ENCODE measurements around the gene SLIT3. TPM values are rescaled to one million over a fixed set of nuclear protein-coding genes. Genes with fewer than 3 reads are reported as not detected.
"Not testable (repeated sequence)": the region's sequence is repeated elsewhere in the genome, so short reads cannot be mapped to it uniquely, and the experiment has no call there.

The SLIT3 gene
- total RNA-seq, 1 donor from 2014 or later = 16.6 TPM

DNA sequence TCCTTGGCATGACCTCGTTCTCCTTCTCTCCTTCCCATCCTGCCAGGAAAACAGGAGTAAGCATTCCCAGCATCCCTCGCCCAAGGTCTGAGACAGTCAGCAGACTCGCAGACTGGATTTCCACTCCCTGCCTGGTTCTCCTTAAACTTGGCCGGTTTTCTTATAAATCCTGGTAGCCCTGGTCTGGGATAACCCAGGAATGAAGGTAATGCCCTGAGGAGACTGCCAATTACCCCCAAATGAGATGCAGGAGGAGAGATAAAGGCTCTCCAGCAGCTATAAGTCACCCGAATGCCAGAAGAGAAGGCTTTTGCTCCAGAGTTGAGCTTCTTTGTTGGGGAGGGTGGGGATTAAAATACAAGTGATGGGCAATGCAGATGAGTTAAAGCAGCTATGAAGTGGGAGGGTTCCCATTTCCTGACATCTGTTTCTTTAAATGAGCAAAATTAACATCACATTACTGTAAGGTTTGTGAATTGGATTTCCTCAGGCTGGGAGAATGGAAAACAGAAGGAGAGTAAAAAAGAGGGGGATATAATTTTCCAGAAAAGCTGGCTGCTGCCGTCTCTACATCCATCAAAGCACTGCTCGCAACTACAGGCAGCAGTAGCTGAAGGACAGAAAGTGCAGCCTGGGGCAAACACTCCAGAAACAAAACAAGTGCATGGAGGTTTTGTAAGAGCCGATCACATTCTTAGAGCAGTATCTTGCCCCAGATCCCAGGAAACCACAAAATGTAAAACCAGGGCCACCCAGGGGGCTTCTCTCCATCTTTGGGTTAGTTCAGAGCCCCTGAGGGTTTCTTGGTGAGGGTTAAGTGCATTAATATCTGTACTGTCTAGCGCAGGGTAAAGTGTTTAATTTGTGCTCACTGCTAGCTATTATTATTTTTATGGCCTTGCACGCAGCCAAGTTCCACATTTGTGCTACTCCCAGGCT, 544.2 kb downstream of the SLIT3 start:
- no peak for DNase-seq (ENCODE audit: low spot score)
- intact Hi-C loops (cut with DNase I) = no loop called here

DNA sequence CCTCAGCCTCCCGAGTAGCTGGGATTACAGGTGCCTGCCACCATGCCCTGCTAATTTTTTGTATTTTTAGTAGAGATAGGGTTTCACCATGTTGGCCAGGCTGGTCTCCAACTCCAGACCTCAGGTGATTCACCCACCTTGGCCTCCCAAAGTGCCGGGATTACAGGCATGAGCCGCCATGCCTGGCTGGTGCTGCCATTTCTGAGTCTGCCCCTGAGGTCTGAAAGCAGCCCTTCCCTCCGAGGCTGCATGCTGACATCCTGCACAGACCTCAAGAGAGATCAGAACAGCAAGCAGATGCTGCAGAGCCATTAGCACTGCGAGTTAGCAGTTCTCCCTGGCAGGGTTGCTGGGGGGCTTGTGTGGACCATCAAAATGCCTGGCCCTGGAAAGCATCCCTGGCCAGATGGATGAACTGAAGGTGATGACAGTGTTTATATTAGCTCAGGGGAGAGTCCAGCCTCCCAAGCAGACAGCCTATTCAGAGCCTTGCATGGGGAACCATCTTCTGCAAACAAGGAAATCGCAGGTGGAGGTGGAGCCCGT, 545.3 kb downstream of the SLIT3 start:
- intact Hi-C loops (cut with DNase I) = no loop called here
- peak; percentile 53 for DNase-seq (ENCODE audit: low spot score)

- DNase-seq (ENCODE audit: low spot score) = peak; percentile 38
- intact Hi-C loops (cut with DNase I) = no loop called here
Observed at GRCh38 chr5:168753691-168754254, 547.2 kb downstream of the SLIT3 start.

GRCh38 chr5:168752416-168753190, 548.3 kb downstream of the SLIT3 start:
- DNase-seq (ENCODE audit: low spot score) = peak; percentile 56
- intact Hi-C loops (cut with DNase I) = no loop called here

- DNase-seq (ENCODE audit: low spot score) = peak; percentile 50
- intact Hi-C loops (cut with DNase I) = no loop called here
Observed at GRCh38 chr5:168752012-168752411, 548.9 kb downstream of the SLIT3 start.

GRCh38 chr5:168750926-168751325, 550.0 kb downstream of the SLIT3 start:
- no peak for DNase-seq (ENCODE audit: low spot score)
- intact Hi-C loops (cut with DNase I) = no loop called here

DNA sequence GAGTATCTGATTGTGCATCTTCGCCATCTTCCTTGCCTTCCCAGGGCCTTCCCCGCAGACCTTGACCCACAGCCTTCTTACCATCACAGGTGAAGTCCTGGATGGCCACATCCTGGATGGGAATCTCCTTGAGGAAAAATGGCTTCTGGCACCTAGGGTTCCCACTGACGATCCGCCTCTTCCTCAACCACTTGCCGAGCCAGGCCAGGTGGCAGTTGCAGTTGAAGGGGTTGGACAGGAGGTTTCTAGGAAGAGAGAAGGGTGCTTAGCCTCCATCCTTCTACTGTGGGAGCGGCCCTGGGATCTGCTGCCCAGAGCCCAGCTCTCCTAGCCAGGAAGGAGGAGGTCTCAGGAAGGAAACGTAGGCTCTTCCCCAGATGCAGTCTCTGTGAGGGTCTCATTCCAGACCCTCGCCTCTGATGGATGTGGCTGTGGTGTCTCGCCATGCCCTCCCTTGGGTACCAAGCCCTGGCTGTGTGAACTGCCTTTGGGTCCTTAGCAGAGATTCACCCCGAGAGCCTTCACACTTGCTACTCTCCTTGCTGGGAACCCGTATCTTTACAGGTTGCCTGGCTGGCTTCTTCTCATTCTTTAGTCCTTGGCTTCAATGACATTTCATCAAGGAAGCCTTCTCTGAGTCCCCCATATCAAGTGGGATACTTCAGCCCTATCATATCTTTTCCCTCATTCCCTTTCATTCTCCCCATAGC, 551.4 kb downstream of the SLIT3 start:
- no peak for DNase-seq (ENCODE audit: low spot score)
- intact Hi-C loops (cut with DNase I) = no loop called here

- no peak for DNase-seq (ENCODE audit: low spot score)
- intact Hi-C loops (cut with DNase I) = no loop called here
Observed at GRCh38 chr5:168747987-168748777, 552.8 kb downstream of the SLIT3 start.

DNA sequence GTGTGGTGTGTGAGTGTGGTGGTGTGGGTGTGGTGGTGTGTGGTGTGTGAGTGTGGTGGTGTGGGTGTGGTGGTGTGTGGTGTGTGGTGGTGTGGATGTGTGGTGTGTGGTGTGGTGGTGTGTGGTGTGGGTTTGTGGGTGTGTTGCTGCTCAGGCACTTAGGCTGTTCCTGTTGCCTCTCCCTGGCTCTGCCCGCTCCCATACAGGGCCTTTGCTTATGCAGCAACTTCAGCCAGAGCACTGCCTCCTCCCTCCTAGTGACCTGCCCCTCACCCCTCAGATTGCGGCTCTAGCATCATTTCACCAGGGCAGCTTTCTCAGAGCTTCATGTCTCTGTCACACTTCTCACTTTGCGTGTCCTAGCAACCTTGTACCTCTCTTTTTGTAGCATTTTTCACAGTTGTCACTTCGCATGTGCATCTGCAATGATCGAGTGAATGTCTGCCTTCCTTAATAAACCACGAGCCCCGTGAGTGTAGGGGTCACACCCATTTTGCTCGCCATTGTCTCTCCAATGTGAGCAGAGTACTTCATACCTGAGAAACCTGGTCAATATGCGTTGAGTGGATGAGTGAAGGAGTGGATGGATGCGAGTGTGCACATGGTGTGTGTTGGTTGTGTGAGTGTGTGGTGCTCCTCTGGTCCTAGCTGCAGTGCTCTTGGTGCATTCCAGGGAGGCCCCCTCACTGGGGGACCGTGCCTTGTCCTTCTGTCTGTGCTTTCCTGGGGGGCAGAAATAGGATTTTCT, 553.9 kb downstream of the SLIT3 start:
- intact Hi-C loops (cut with DNase I) = no loop called here
- no peak for DNase-seq (ENCODE audit: low spot score)

DNA sequence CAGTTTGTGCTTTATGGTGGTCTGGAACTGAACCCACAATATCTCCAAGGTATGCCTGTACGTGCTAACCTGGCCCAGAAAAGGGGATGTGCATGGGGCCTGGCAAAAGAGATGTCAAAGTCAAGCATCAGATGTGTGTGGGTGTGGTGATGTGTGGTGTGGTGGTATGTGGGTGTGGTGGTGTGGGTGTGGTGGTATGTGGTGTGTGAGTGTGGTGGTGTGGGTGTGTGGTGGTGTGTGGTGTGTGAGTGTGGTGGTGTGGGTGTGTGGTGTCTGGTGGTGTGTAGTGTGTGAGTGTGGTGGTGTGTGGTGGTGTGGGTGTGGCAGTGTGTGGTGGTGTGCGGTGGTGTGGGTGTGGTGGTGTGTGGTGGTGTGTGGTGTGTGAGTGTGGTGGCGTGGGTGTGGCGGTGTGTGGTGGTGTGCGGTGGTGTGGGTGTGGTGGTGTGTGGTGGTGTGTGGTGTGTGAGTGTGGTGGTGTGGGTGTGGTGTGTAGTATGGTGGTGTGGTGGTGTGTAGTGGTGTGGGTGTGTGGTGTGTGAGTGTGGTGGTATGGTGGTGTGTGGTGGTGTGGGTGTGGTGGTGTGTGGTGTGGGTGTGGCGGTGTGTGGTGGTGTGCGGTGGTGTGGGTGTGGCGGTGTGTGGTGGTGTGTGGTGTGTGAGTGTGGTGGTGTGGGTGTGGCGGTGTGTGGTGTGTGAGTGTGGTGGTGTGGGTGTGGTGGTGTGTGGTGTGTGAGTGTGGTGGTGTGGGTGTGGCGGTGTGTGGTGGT, 554.6 kb downstream of the SLIT3 start:
- intact Hi-C loops (cut with DNase I); DNase-seq (ENCODE audit: low spot score): not testable (repeated sequence)

- intact Hi-C loops (cut with DNase I) = no loop called here
- no peak for DNase-seq (ENCODE audit: low spot score)
Observed at GRCh38 chr5:168743617-168744016, 557.3 kb downstream of the SLIT3 start.

DNA sequence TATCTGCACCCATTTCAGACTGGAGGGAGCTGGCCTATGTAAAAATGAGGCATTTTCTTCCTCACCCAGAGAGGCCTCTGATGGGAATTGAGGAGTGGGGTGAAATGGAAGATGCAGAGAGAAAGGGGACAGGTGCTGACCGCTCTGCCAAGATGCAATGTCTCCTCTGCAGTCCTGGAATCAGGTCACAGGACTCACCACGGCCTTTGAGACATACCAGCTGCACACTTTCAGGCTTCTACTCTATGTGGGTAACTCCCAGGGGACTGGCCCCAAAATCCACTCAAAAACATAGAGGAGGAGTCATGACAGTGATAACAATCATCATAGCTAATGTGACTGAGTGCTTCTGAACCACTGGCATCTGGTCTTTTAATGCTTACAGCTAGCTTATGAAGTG, 558.6 kb downstream of the SLIT3 start:
- DNase-seq (ENCODE audit: low spot score); intact Hi-C loops (cut with DNase I): not testable (repeated sequence)

DNA sequence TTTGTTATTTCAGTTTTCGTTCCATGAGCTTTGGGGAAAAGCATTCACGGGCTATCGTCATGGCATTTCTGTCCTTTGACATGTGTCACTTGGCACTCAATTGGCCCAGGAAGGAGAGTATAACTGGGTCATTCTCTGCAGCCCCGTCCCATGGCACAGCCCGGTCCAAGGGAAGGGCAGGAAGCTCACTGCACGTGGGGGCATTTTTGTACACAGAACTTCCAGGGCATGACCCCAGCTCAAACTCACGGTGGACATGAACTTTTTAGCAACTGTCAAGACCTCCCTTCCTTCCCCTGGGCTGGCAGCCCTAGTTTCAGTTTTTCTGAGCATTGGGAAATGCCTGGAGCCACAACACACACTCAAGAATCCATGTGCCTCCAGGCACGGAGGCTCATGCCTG, 560.1 kb downstream of the SLIT3 start:
- intact Hi-C loops (cut with DNase I) = no loop called here
- no peak for DNase-seq (ENCODE audit: low spot score)

DNA sequence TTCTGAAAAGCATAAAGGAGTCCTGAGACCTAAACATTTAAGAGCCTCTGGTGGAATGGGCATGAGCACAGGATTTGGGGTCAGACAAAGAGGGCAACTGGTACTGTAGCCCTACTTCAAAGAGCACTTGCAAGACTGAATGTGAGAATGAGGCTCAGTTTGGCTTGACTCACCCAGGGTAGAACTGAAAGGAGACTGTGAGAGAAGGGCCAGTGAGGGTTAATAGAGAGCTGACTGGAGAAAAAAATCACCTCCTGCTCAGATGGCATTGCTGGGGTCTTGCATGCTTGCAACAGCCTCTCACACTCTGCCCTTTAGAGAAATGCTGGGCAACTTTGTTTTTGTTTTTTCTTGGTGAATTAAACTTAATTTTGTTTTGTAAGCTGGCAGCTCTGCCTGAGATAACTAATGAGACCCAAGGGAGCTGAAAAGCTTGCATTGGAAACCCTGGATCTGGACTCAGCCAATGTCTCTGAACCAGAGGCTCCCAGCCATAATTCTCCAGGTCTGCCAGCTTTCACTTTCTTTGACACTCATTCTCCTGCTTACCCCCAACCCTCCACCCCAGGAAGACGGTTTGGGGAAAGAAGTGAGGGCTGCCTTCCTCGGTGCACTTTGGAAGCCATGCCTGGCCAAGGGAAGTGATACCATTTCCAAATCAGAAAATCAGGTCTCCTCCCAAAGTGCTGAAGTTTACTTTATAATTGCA, 560.7 kb downstream of the SLIT3 start:
- intact Hi-C loops (cut with DNase I) = no loop called here
- DNase-seq (ENCODE audit: low spot score) = no peak

GRCh38 chr5:168737066-168737465, 563.9 kb downstream of the SLIT3 start:
- DNase-seq (ENCODE audit: low spot score) = no peak
- intact Hi-C loops (cut with DNase I) = no loop called here

- intact Hi-C loops (cut with DNase I) = no loop called here
Observed at GRCh38 chr5:168736281-168736831, 564.6 kb downstream of the SLIT3 start.

More at GRCh38 chr5:168736281-168736831, 564.6 kb downstream of the SLIT3 start:
- DNase-seq (ENCODE audit: low spot score) = no peak

All from cardiac septum (tissue), 1 donor.